GM12873 (cell line): Measurements from ENCODE around the gene ASTN2.

Source experiments
- TF ChIP-seq, protein P1 (sequence below): IDR thresholded peaks from 2 replicates; pipeline ENCODE4 v1.5.1; 2012; ENCODE audit warnings: low read depth, mild to moderate bottlenecking, moderate library complexity, low read length, control low read depth; ENCODE audit not compliant: insufficient read depth; ENCODE audit errors: missing control alignments

The ASTN2 gene

GRCh38 chr9:117286245-117286644, 128.6 kb downstream of the ASTN2 start:
- TF ChIP-seq, protein P1, sequence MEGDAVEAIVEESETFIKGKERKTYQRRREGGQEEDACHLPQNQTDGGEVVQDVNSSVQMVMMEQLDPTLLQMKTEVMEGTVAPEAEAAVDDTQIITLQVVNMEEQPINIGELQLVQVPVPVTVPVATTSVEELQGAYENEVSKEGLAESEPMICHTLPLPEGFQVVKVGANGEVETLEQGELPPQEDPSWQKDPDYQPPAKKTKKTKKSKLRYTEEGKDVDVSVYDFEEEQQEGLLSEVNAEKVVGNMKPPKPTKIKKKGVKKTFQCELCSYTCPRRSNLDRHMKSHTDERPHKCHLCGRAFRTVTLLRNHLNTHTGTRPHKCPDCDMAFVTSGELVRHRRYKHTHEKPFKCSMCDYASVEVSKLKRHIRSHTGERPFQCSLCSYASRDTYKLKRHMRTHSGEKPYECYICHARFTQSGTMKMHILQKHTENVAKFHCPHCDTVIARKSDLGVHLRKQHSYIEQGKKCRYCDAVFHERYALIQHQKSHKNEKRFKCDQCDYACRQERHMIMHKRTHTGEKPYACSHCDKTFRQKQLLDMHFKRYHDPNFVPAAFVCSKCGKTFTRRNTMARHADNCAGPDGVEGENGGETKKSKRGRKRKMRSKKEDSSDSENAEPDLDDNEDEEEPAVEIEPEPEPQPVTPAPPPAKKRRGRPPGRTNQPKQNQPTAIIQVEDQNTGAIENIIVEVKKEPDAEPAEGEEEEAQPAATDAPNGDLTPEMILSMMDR: no peak

DNA sequence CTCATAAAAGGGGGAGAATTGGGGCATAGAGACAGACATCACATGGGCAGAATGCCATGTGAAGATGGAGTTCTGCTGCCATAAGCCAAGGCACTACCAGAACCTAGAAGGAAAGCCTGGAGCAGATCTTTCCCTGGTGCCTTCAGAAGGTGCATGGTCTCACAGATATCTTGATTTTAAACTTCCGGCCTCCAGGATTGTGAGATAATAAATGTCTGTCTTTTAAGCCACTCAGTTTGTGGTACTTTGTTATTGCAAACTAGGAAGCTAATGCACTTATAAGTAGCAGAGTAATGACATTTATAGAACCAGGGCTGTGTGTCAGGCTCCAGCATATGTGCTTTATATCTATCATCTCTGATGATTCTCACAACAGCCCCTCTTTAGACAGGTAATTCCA, 130.4 kb downstream of the ASTN2 start:
- TF ChIP-seq, protein P1: no peak

DNA sequence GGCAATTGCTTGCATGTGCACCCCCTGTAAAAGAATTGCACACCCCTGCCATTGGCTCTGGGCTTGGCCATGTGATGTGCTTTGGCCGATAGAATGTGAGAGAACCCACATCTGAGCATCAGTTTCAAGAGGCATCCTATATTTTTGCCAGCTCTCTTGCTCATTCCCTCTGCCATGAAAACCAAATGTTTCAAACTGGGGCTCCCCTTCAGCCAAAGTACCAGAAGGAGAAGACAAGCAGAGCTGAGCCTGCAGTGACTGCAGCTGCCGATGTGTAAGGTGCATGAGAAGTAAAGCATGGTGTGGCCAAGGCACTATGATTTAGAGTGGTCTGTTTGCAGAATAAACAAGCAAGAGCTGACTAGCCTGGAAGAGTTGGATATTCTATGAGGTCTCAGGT, 132.3 kb downstream of the ASTN2 start:
- TF ChIP-seq, protein P1: no peak

DNA sequence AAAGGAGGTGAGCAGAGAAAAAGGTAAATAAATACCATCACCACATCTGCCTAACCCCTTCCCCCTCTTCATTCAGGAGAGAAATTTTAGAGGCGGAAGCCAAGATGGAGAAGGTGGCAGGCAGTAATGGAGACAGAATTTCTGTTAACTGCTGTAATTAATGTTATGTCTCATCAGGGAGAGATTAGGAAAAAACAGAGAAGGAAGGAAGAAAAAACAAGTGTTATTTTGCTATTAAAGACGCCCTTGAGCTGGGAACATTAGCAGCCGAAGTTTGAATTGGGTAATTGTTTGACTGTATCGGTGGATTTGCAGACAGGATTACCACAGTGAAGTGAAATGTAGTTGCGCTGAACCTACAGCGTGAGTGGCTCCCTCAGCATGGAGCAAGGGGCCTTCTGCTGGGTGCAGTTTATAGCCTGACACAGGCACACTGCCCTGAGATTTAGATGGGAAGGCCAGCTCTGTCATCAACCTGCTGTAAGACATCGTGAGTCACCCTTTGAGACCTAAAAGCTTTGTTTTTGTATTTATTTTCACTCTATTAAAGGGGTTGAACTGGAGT, 136.3 kb downstream of the ASTN2 start:
- TF ChIP-seq, protein P1: no peak

- TF ChIP-seq, protein P1: no peak
Measured at GRCh38 chr9:117278020-117278419, 136.8 kb downstream of the ASTN2 start.

DNA sequence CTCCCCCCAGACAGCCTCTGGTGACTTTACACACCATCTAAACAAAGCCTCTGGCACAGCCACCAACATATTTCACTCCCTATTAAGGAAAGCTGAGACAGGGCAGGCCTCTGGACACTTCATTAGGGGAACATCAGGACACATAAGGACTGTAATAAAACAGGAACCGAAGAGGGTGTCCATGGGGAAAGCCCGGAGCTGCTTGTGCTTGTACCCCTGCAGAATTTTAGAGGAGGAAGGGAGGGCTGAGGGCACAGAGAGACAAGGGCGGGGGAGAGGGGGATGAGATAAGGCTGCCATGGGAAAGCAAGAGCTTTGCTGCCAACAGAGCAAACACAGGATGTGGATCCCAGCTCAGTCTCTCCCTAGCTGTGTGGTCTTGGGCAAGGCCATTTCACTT, 138.4 kb downstream of the ASTN2 start:
- TF ChIP-seq, protein P1: no peak

GRCh38 chr9:117273612-117274011, 141.2 kb downstream of the ASTN2 start:
- TF ChIP-seq, protein P1: no peak
